Measurements from ENCODE around the gene PNMA8A. TPM values are rescaled to one million over a fixed set of nuclear protein-coding genes. Genes with fewer than 3 reads are reported as not detected.

Gene PNMA8A
- total RNA-seq, 1 donor from 2014 or later = 10.1 TPM

- no peak for TF ChIP-seq CTCF (IDR thresholded peaks at IDR 0.05)
- H3K4me3 Mint-ChIP-seq (ENCODE audit: unreplicated experiment) = no peak overlapping the region
- H3K4me1 Mint-ChIP-seq (ENCODE audit: low read depth) = peaks cover 24% of the 10 kb centered on the region
- no peaks in the 10 kb centered on the region for H3K27me3 Mint-ChIP-seq (ENCODE audit: low read depth)
- H3K36me3 Mint-ChIP-seq (ENCODE audit: low read depth) = peaks cover 3% of the 10 kb centered on the region
- no peak for DNase-seq (ENCODE audit: low spot score)
- peaks cover 7% of the 10 kb centered on the region for H3K9me3 Mint-ChIP-seq (ENCODE audit: low read depth)
- no peak overlapping the region for H3K27ac Mint-ChIP-seq (ENCODE audit: unreplicated experiment)
Observed at GRCh38 chr19:46454244-46454643, 17.1 kb downstream of the PNMA8A start.

- Mint-ChIP-seq H3K4me1 (ENCODE audit: low read depth) (peaks cover 24% of the 10 kb centered on the region), H3K4me3 (ENCODE audit: unreplicated experiment) (no peak overlapping the region), H3K27ac (ENCODE audit: unreplicated experiment) (no peak overlapping the region), H3K27me3 (ENCODE audit: low read depth) (no peaks in the 10 kb centered on the region), H3K36me3 (ENCODE audit: low read depth) (peaks cover 3% of the 10 kb centered on the region), H3K9me3 (ENCODE audit: low read depth) (peaks cover 7% of the 10 kb centered on the region)
- peak; percentile 7 for DNase-seq (ENCODE audit: low spot score)
- TF ChIP-seq CTCF (IDR thresholded peaks at IDR 0.05) = no peak
Observed at GRCh38 chr19:46453661-46454060, 17.7 kb downstream of the PNMA8A start.

- Mint-ChIP-seq H3K4me3 (ENCODE audit: unreplicated experiment) (no peak overlapping the region), H3K4me1 (ENCODE audit: low read depth) (peaks cover 30% of the 10 kb centered on the region), H3K27me3 (ENCODE audit: low read depth) (no peaks in the 10 kb centered on the region), H3K36me3 (ENCODE audit: low read depth) (peaks cover 3% of the 10 kb centered on the region), H3K27ac (ENCODE audit: unreplicated experiment) (no peak overlapping the region), H3K9me3 (ENCODE audit: low read depth) (peaks cover 7% of the 10 kb centered on the region)
- DNase-seq (ENCODE audit: low spot score) = no peak
- TF ChIP-seq CTCF (IDR thresholded peaks at IDR 0.05) = no peak
Observed at GRCh38 chr19:46452186-46452585, 19.2 kb downstream of the PNMA8A start.

- H3K27ac Mint-ChIP-seq (ENCODE audit: unreplicated experiment) = peak overlapping the region; percentile 68
- DNase-seq (ENCODE audit: low spot score) = no peak
- H3K4me1 Mint-ChIP-seq (ENCODE audit: low read depth) = peaks cover 28% of the 10 kb centered on the region
- peaks cover 3% of the 10 kb centered on the region for H3K36me3 Mint-ChIP-seq (ENCODE audit: low read depth)
- no peak for TF ChIP-seq CTCF (IDR thresholded peaks at IDR 0.05)
- H3K27me3 Mint-ChIP-seq (ENCODE audit: low read depth) = no peaks in the 10 kb centered on the region
- peaks cover 7% of the 10 kb centered on the region for H3K9me3 Mint-ChIP-seq (ENCODE audit: low read depth)
- H3K4me3 Mint-ChIP-seq (ENCODE audit: unreplicated experiment) = peak overlapping the region; percentile 24
Observed at GRCh38 chr19:46451352-46451751, 20.0 kb downstream of the PNMA8A start.

GRCh38 chr19:46450737-46451136, 20.6 kb downstream of the PNMA8A start:
- H3K4me3 Mint-ChIP-seq (ENCODE audit: unreplicated experiment) = no peak overlapping the region
- H3K27ac Mint-ChIP-seq (ENCODE audit: unreplicated experiment) = no peak overlapping the region
- DNase-seq (ENCODE audit: low spot score) = no peak
- no peak for TF ChIP-seq CTCF (IDR thresholded peaks at IDR 0.05)
- H3K27me3 Mint-ChIP-seq (ENCODE audit: low read depth) = no peaks in the 10 kb centered on the region
- H3K4me1 Mint-ChIP-seq (ENCODE audit: low read depth) = peaks cover 24% of the 10 kb centered on the region
- peaks cover 3% of the 10 kb centered on the region for H3K36me3 Mint-ChIP-seq (ENCODE audit: low read depth)
- H3K9me3 Mint-ChIP-seq (ENCODE audit: low read depth) = peaks cover 7% of the 10 kb centered on the region
